GM12864 (cell line): ENCODE measurements around the gene SNTA1.
"Not testable (repeated sequence)": the region's sequence is repeated elsewhere in the genome, so short reads cannot be mapped to it uniquely, and the experiment has no call there.

ENCODE experiments used
- DNase-seq: peaks from one replicate; pipeline ENCODE4 v3.0.0-alpha.2; 2011; ENCODE audit warnings: low read depth
- H3K4me3 ChIP-seq: 2 replicates; pipeline ENCODE4 v1.5.1; 2011; ENCODE audit warnings: mild to moderate bottlenecking, low read depth, low read length, control low read depth
- CTCF ChIP-seq: IDR thresholded peaks from 2 replicates; pipeline ENCODE4 v1.5.1; 2011; ENCODE audit warnings: low read depth, mild to moderate bottlenecking, moderate library complexity, low read length, control low read depth, inconsistent platforms; ENCODE audit errors: missing control alignments

The SNTA1 gene

GRCh38 chr20:33474097-33474873 is 30.7 kb upstream of the SNTA1 start:
- no peak for TF ChIP-seq CTCF
- H3K4me3 ChIP-seq: no peak overlapping the region
- no peak for DNase-seq

DNA sequence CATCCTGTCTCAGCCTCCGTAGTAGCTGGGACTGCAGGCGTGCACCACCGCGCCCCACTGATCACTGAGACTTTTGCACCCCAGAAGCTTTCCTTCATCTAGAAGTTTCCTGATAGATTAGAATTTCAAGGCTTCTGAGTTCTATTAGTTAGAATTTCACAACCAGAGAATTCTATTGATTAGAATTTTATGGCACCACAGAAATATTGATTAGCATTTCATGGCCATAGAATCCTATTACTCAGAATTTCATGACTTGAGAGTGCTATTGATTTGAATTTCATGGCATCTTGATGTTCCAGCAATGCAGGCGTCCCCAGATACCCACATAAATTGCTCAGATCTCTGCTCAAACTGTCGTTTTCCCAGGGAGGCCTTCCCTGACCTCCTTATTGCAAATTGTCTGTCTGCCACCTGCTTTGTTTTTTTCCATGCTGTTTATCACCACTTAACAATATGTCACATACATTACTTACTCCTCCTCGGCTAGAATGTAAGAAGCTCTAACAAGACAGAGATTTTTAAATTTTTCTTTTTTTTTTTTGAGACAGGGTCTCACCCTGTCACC is 29.4 kb upstream of the SNTA1 start:
- no peak for TF ChIP-seq CTCF
- H3K4me3 ChIP-seq: no peak overlapping the region
- no peak for DNase-seq

DNA sequence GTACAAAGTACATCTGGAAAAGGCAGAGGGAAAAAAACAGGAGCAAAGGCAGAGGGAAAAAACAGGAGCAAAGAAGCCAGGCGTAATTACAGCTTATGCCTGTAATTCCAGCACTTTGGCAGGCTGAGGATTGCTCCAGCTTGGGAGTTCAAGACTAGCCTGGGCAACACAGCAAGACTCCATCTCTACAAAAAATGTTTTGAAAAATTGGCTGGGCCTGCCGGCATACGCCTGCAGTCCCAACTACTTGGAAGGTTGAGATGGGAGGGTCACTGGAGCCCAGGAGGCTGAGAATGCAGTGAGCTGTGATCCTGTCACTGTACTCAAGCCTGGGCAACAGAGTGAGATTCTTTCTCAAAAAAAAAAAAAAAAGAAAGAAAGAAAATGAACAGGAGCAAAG is 27.3 kb upstream of the SNTA1 start:
- H3K4me3 ChIP-seq: no peak overlapping the region
- DNase-seq: no peak
- TF ChIP-seq CTCF: no peak

- no peak for DNase-seq
- H3K4me3 ChIP-seq: no peak overlapping the region
- no peak for TF ChIP-seq CTCF
Measured at GRCh38 chr20:33470457-33470856, 26.9 kb upstream of the SNTA1 start.

DNA sequence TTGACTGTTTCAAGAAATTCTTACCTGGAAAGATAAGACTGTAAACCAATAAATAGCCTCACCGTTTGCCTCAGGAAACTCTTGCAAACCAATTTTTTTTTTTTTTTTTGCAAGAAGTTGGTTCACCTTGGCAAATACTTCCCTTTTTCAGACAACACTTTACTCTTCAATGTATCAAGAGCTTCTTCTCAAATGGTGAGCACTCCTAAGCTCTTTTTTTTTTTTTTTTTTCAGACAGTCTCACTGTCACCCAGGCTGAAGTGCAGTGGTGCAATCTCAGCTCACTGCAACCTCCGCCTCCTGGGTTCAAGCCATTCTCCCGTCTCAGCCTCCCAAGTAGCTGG is 22.7 kb upstream of the SNTA1 start:
- no peak for TF ChIP-seq CTCF
- no peak overlapping the region for H3K4me3 ChIP-seq
- no peak for DNase-seq

DNA sequence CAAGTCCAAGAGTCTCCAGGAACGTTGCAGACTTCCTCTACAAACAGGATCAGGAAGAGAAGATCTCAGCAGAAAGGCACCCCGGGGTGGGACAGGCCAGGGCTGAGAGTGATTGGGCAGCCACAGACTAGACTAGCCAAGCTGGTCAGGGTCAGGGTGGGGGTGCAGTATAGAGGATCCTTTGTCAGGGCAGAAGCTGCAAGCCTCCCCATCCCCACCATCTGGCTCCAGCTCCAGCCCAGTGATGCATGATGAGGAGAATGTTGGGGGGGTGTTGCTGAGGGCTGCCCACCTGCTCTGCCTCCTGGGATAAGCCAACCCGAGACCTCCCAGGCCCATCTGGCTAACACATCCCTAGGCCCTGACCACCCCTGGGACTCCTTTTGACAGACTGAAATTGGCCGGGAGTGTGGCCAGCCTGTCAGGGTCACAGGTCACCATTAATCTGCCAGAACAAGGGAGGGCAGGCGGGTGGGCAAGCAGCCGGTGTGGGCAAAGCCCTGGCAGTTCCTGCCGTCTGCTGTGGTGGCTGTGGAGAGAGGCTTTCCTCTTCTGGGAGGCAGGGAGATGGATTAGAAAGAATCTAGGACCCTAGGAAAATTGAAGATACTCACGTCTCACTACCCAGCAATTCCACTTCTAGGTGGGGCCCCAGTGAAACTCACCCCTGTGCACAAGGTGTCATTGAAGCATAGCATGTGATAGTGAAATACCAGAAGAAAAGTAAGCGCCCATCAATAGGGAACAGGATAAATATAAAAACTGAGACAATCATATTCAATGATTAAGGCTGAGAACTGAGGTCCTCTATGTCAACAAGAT is 22.1 kb upstream of the SNTA1 start:
- TF ChIP-seq CTCF: no peak
- no peak overlapping the region for H3K4me3 ChIP-seq
- DNase-seq: no peak

GRCh38 chr20:33464759-33465158 is 21.2 kb upstream of the SNTA1 start:
- not testable (repeated sequence) for DNase-seq, H3K4me3 ChIP-seq
